Fibroblast of peridontal ligament (primary cell): ENCODE data around the gene VGF.

ENCODE experiments used
- DNase-seq: peaks from one replicate; pipeline ENCODE4 v3.0.0-alpha.2; 2010; ENCODE audit errors: extremely low read depth

VGF gene

GRCh38 chr7:101185258-101185839 lies 20.0 kb upstream of the VGF start:
- peak; percentile 13 for DNase-seq

DNA sequence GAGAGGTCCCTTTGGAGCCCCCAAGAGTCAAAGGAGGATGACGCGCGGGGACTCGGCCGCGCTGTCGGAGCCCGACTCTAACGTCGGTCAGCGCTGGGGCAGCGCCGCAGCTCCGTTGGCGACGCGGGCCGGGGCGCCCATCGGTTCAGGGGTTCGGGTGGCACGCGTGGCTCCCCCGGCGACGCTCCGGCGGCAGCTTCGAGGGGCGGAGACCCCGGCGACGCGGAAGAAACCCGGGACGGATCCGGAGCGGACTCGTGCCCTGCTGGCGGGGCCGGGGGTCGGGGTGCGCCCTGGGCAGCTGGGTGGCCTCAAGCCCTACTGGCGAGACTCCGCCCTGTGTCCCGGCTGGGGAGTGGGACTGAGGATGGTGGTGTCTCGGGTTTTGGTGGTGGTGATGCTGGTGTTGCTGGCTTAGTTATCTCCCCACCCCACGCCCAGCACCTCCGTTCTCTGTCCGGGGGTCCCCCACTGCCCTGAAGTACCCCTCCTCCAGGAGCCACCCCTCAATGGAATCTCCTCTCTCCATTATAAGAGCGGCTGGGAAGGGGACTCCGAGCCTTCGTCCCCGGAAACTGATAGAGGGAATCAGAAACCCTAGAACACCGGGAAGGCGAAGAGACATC lies 14.9 kb upstream of the VGF start, which contains the start of gene NAT16:
Gene NAT16, minus strand, starts transcription at position 164 of the 626 bp plus-strand sequence. CDS start 5,486 bp downstream, outside the sequence.
- DNase-seq, result no peak

DNA sequence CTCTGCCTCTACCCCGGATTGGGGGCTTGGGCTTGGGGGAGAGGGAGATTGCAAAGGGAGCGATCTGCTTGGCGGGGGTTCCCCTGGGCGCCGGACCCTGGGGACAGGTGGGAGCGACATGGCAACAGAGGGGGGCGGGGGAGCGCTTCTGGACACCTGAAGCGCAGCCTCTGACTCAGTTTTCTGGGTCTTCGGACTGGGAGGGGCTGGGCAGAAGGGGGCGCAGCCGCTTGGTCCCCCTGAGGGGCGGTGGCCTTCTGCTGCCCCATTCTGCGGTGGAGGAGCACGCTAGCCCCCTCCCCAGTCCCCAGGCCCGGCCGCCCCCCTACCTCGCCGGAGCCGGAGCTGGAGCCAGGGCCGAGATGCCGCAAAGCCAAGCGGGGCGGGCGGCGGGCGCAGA lies 14.3 kb upstream of the VGF start:
- DNase-seq, result no peak

- DNase-seq, result no peak
Measured at GRCh38 chr7:101179117-101179516, 13.7 kb upstream of the VGF start.

DNA sequence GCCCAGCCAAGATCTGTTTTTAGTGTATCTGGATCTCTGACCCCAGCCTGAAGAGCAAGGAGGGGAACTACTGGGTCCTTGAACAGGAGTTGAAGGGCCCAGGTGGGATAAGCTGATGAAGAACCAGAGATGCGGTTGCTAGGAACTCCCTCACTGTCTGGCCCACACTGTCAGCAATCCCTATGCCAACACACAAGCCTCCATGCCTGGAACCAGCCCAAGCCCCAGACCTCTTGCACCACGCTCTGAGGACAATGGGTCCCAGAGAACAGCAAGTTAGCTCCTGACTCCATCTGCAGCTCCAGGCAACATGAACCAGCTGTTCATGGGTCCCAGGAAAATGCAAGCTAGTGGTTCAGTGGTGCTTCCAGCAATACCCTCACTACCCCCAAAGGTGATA lies 12.3 kb upstream of the VGF start:
- no peak for DNase-seq

DNA sequence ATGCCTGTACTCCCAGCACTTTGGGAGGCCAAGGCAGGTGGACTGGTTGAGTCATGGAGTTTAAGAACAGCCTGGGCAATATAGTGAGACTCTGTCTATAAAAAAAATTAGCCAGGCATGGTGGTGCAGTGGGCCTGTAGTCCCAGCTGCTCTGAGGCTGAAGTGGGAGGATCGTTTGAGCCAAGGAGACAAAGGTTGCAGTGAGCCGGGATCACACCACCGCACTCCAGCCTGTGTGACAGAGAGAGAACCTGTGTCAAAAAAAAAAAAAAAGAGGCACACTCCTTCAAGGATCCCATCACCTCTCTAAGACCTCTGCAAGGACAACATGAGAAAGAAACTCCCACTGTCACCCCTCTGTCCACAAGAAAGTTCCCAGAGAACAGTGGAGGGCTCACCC lies 10.3 kb upstream of the VGF start:
- no peak for DNase-seq

DNA sequence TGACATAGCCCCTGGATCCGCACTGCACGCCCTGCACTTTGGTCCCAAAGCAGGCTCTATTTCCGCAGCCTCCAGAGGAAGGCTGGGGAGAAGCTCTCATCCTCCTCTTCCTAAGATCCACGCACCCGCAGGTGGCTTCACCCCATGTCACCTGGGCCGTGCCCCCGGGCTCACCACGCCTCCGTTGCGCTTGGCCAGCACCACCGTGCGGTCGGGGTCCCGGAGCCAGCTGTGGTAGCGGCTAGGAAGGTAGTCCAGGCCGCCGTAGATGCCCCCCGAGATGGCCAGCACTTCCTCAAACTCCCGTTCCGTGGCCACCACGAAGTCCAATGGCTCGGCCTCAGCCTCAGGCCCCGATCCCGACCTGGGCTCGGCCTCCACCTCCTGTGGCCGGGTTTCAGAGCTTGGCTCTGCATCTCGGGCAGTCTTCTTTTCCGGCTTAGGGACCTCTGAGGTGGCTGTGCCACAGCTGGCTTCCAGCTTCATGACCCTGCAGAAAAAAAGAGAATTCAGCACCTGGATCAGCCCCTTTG lies 9.0 kb upstream of the VGF start:
- no peak for DNase-seq

DNA sequence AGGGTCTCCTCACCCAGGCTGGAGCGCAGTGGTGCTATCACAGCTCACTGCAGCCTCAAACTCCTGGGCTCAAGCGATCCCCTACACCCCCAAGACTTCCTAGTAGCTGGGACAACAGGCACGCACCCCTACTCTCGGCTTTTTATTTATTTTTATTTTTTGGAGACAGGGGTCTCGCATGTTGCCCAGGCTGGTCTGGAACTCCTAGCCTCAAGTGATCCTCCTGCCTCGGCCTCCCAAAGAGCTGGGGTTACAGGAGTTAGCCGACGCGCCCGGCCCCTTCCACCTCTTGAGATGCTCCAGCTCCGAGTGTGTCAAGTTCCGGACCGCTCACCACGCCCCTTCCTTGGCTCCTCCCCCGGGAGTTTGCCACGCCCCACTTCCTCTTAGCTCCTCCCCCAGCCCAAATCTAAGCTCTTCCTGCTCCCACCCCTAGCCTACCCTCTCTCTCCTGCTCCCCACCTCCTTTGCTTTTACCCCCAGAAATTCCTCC lies 8.4 kb upstream of the VGF start:
- DNase-seq, result peak; percentile 15

GRCh38 chr7:101172854-101173751 lies 7.7 kb upstream of the VGF start:
- peak; percentile 68 for DNase-seq

DNA sequence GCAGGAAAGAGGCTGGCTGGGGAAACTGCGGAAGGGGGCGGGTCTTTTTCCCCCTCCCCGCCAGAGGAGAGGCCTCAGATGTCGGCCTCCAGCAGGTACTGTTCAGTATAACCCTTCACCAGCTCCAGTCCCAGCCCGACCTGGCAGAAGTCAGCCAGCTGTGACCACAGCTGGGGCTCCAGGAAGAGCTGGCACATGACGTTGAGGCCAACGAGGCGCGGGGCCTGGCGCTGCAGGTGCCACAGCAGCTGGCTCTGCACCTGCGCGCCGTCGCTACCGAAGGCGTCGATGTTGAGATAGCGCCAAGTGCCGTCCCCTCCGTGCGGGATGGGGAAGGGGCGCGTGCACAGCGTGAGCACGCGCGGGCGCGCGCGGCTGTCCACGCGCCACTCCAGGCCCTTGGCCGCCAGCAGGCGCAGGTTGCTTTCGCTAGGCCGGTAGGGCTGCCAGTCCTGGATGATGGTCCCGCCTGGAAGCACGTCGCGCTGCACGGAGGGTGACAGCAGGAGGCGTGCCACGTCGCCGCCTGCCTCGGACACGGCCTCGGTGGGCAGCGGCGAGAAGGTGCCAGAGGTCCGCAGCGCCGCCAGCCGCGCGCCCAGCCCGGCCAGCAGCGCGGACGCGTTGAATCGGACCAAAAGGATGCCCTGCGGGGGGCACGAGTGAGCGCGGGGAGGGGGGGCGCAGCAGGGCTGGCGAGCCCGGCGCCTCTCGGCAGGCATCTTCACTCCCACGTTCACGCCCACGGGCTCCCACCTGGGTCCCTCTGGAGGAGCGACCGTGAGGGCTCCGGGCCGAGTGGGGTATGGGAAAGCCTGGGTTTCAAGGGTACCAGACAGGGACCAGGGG lies 6.9 kb upstream of the VGF start:
- no peak for DNase-seq

- DNase-seq, result no peak
Measured at GRCh38 chr7:101171442-101171837, 6.1 kb upstream of the VGF start.

DNA sequence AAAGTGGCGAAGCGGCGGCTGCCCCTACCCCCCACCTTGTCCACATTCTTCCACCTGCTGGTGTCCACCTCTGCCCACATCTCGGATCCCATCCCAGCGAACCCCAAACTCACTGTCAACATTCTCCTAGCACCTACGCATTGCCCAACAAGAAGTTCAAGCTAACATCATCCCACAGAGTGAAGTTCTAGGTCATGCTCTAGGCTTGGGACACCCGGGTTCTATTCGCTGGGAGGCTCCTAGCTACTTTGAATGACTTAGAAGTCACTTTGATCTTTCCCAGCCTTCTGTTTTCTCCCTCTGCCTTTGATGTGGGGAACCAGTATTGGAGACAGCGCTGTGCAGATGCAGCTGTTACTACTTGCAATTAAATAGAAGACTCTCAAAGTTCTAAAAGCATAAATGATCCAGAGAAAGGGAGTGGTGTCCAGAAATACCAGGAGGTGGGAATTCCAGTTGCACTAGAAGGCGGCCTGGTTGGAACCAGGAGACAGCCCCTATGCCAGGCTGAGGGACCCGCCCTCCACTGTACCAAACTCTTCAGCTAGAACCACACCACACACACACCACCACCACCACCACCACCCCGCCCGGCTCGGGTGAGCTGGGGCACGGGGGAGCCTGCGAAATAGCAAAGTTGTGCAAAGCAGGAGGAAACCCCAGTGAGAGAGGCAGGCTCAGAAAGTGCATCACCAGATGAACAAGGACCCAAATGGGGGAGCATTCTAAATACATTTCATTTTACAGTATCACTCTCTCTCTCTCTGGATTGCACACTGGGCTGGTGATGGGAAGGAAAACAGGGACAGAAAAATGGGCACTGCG lies 5.5 kb upstream of the VGF start:
- no peak for DNase-seq

- peak; percentile 48 for DNase-seq
Measured at GRCh38 chr7:101169838-101170551, 4.6 kb upstream of the VGF start.

DNA sequence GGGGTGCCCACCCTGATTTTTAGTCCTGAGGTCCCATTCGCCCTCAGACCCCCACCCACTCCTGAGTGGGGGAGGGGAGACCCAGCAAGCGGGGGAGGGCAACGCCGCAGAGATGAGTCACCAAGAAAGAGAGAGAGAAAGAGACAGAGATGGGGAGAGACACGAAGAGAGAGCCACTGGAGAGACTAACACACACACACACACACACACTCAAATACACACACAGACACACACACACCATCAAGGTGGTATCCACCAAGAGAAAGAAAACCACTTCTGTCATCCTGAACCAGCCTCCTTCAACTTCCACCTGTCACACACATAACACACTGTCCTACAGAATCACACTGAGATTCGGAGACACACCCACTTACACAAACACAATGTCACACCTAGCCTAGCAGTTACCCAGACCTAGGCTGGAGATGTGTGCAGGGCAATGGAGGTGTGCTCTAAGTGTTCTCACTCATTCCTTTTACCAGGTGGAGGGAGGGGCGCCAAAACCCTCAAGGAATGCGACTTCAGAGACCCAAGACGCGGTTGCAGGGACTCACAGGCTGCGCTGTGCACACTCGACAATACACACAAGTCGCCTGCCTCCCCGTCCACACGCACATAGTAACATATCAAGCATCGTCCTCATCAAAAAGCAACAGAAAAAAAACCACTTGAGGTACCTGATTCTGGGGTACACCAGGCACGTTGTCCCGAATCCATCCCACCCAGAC lies 3.9 kb upstream of the VGF start:
- no peak for DNase-seq

- DNase-seq, result no peak
Measured at GRCh38 chr7:101168412-101169049, 3.2 kb upstream of the VGF start.

DNA sequence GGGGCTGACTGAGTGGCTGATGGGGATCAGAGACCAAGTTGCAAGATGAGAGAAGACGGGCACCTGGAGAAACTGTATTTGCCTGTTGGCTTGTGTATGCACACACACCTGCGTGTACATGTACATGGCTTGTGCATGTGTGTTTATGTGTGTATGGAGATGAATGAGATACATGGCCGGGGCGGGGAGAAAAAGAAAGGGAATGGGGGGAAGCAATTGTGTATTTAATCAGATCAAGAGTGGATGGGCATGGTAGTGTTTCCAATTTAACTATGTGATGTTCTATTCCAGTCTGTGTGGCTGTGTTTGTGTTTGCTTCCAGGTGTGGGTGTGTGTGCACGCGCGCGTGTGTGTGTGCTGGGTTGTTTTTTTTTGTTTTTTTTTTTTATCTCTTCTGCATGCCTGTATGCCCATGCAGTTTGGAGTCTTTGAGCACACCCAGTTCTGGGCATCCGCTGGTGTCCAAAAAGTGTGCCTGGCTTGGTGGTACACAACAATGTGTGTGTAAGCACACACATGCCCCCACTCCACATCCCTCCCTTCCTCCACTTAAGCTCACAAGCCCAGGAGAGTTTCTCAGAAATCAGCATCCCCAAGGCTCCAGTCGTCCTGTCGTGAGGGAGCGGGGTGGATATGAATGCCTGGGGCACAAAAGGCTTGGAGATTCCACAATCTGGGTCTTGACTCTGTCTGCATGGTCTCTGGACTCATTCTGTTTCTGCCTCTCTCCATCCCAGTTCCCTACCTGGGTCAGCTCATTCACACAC lies 2.5 kb upstream of the VGF start:
- DNase-seq, result no peak

GRCh38 chr7:101166909-101167644 lies 1.7 kb upstream of the VGF start:
- DNase-seq, result no peak

- DNase-seq, result no peak
Measured at GRCh38 chr7:101166648-101166908, 1.2 kb upstream of the VGF start.
